Measurements from ENCODE around the gene PPP2R2D. TPM values are rescaled to one million over a fixed set of nuclear protein-coding genes. Genes with fewer than 3 reads are reported as not detected.

The PPP2R2D gene
- total and polyA plus RNA-seq, 9 donors: 26.7 to 62.9 (median 42.0) TPM

- Histone ChIP-seq H3K9me3 (no peaks in the 10 kb centered on the region), H3K4me1 (ENCODE audit: insufficient read depth) (no peaks in the 10 kb centered on the region), H3K36me3 (no peaks in the 10 kb centered on the region), H3K27me3 (no peaks in the 10 kb centered on the region), H3K4me3 (no peak overlapping the region), H3K27ac (no peak overlapping the region)
- 87 to 95% (median 91%) methylated on average over 20 of the region's 20 CpGs for WGBS, 3 donors
- DNase-seq: no peak
- TF ChIP-seq CTCF (IDR thresholded peaks at IDR 0.05) (no peak), POLR2A (IDR thresholded peaks at IDR 0.05) (no peak), EP300 (IDR thresholded peaks at IDR 0.05) (no peak)
- intact Hi-C loops (cut with DNase I): no loop called here
Observed at GRCh38 chr10:131963350-131963749, 62.5 kb downstream of the PPP2R2D start.

- H3K9me3 ChIP-seq: no peaks in the 10 kb centered on the region
- no peak overlapping the region for H3K27ac ChIP-seq
- DNase-seq: no peak
- no peak overlapping the region for H3K4me3 ChIP-seq
- intact Hi-C loops (cut with DNase I): no loop called here
- no peak for TF ChIP-seq EP300 (IDR thresholded peaks at IDR 0.05)
- TF ChIP-seq CTCF (IDR thresholded peaks at IDR 0.05): no peak
- no peak for TF ChIP-seq POLR2A (IDR thresholded peaks at IDR 0.05)
- no peaks in the 10 kb centered on the region for H3K27me3 ChIP-seq
- H3K36me3 ChIP-seq: no peaks in the 10 kb centered on the region
- no peaks in the 10 kb centered on the region for H3K4me1 ChIP-seq (ENCODE audit: insufficient read depth)
- WGBS, 3 donors: 54 to 61% (median 60%) methylated on average over 9 of the region's 9 CpGs
Observed at GRCh38 chr10:131963811-131964210, 63.0 kb downstream of the PPP2R2D start.

GRCh38 chr10:131964298-131964697 is 63.5 kb downstream of the PPP2R2D start:
- H3K36me3 ChIP-seq: no peaks in the 10 kb centered on the region
- H3K27me3 ChIP-seq: no peaks in the 10 kb centered on the region
- TF ChIP-seq POLR2A (IDR thresholded peaks at IDR 0.05) (no peak), EP300 (IDR thresholded peaks at IDR 0.05) (no peak), CTCF (IDR thresholded peaks at IDR 0.05) (no peak)
- no peak overlapping the region for H3K27ac ChIP-seq
- no peaks in the 10 kb centered on the region for H3K4me1 ChIP-seq (ENCODE audit: insufficient read depth)
- WGBS, 3 donors: 85 to 89% (median 85%) methylated on average over 9 of the region's 9 CpGs
- intact Hi-C loops (cut with DNase I): no loop called here
- no peaks in the 10 kb centered on the region for H3K9me3 ChIP-seq
- no peak for DNase-seq
- no peak overlapping the region for H3K4me3 ChIP-seq

- Histone ChIP-seq H3K27me3 (no peaks in the 10 kb centered on the region), H3K4me1 (ENCODE audit: insufficient read depth) (no peaks in the 10 kb centered on the region), H3K27ac (no peak overlapping the region), H3K4me3 (no peak overlapping the region), H3K36me3 (no peaks in the 10 kb centered on the region), H3K9me3 (no peaks in the 10 kb centered on the region)
- no peak for DNase-seq
- intact Hi-C loops (cut with DNase I): no loop called here
- peak in 1 of 3 donors; percentile 8 for TF ChIP-seq CTCF (IDR thresholded peaks at IDR 0.05)
- TF ChIP-seq POLR2A (IDR thresholded peaks at IDR 0.05): no peak
- WGBS, 3 donors: 85 to 95% (median 90%) methylated on average over 13 of the region's 13 CpGs
Observed at GRCh38 chr10:131968949-131969348, 68.1 kb downstream of the PPP2R2D start.
